ENCODE results near the gene GPR180.

The GPR180 gene

GRCh38 chr13:94598281-94598680, 3.4 kb upstream of the GPR180 start:
- Mint-ChIP-seq H3K27ac (peak overlapping the region in 1 of 3 experiments; percentile 14), H3K9me3 (no peaks in the 10 kb centered on the region), H3K27me3 (ENCODE audit: low read depth) (no peaks in the 10 kb centered on the region), H3K4me3 (peak overlapping the region in 1 of 3 experiments; percentile 84), H3K36me3 (ENCODE audit: low read depth) (peaks cover 3% of the 10 kb centered on the region), H3K4me1 (peaks cover 27% of the 10 kb centered on the region)
- TF ChIP-seq CTCF (IDR thresholded peaks at IDR 0.05; ENCODE audit: unreplicated experiment in 3 of 3) = no peak

- Mint-ChIP-seq H3K36me3 (ENCODE audit: low read depth) (peaks cover 3% of the 10 kb centered on the region), H3K4me3 (no peak overlapping the region)
- no peak for TF ChIP-seq CTCF (IDR thresholded peaks at IDR 0.05; ENCODE audit: unreplicated experiment in 3 of 3)
Measured at GRCh38 chr13:94599877-94600276, 1.8 kb upstream of the GPR180 start.

GRCh38 chr13:94602467-94602866, 810 bp downstream of the GPR180 start:
- no peak for TF ChIP-seq CTCF (IDR thresholded peaks at IDR 0.05; ENCODE audit: unreplicated experiment in 3 of 3)
- Mint-ChIP-seq H3K4me1 (peaks cover 14% of the 10 kb centered on the region), H3K4me3 (peak overlapping the region; percentile 90 to 96 (median 95)), H3K9me3 (no peaks in the 10 kb centered on the region), H3K36me3 (ENCODE audit: low read depth) (peaks cover 15% of the 10 kb centered on the region), H3K27ac (peak overlapping the region; percentile 88 to 96 (median 91)), H3K27me3 (ENCODE audit: low read depth) (no peaks in the 10 kb centered on the region)

More at GRCh38 chr13:94599877-94600276, 1.8 kb upstream of the GPR180 start:
- Mint-ChIP-seq H3K4me1 (peaks cover 23% of the 10 kb centered on the region), H3K27me3 (ENCODE audit: low read depth) (no peaks in the 10 kb centered on the region), H3K27ac (peak overlapping the region in 1 of 3 experiments; percentile 96), H3K9me3 (no peaks in the 10 kb centered on the region)

GRCh38 chr13:94607056-94607455, 5.4 kb downstream of the GPR180 start:
- H3K27me3 Mint-ChIP-seq (ENCODE audit: low read depth) = no peaks in the 10 kb centered on the region
- H3K27ac Mint-ChIP-seq = no peak overlapping the region
- peaks cover 28% of the 10 kb centered on the region for H3K36me3 Mint-ChIP-seq (ENCODE audit: low read depth)
- TF ChIP-seq CTCF (IDR thresholded peaks at IDR 0.05; ENCODE audit: unreplicated experiment in 3 of 3) = no peak
- no peak overlapping the region for H3K4me3 Mint-ChIP-seq
- no peaks in the 10 kb centered on the region for H3K9me3 Mint-ChIP-seq
- peaks cover 10% of the 10 kb centered on the region for H3K4me1 Mint-ChIP-seq

- no peak overlapping the region for H3K4me3 Mint-ChIP-seq
- no peak overlapping the region for H3K27ac Mint-ChIP-seq
- TF ChIP-seq CTCF (IDR thresholded peaks at IDR 0.05; ENCODE audit: unreplicated experiment in 3 of 3) = no peak
- H3K9me3 Mint-ChIP-seq = no peaks in the 10 kb centered on the region
- H3K27me3 Mint-ChIP-seq (ENCODE audit: low read depth) = no peaks in the 10 kb centered on the region
- H3K36me3 Mint-ChIP-seq (ENCODE audit: low read depth) = peaks cover 32% of the 10 kb centered on the region
- H3K4me1 Mint-ChIP-seq = peaks cover 5% of the 10 kb centered on the region
Measured at GRCh38 chr13:94607939-94608338, 6.3 kb downstream of the GPR180 start.

- Mint-ChIP-seq H3K27ac (no peak overlapping the region), H3K36me3 (ENCODE audit: low read depth) (peaks cover 35% of the 10 kb centered on the region), H3K4me1 (no peaks in the 10 kb centered on the region), H3K9me3 (no peaks in the 10 kb centered on the region), H3K4me3 (no peak overlapping the region), H3K27me3 (ENCODE audit: low read depth) (no peaks in the 10 kb centered on the region)
- TF ChIP-seq CTCF (IDR thresholded peaks at IDR 0.05; ENCODE audit: unreplicated experiment in 3 of 3) = no peak
Measured at GRCh38 chr13:94608586-94608985, 6.9 kb downstream of the GPR180 start.

Measured in nephron (organoid).